Retinal pigment epithelial cell (primary cell): ENCODE data around the gene TBC1D1.

Source experiments
- DNase-seq: peaks from one replicate; pipeline ENCODE4 v3.0.0-alpha.2; 2010; ENCODE audit warnings: low read depth
- H3K4me3 ChIP-seq: 2 replicates; pipeline ENCODE4 v1.5.1; 2011; ENCODE audit warnings: mild to moderate bottlenecking, low read length, control low read depth, moderate library complexity
- CTCF ChIP-seq: conservative IDR thresholded peaks from 2 replicates; pipeline ENCODE4 v1.5.1; 2011; ENCODE audit warnings: low read depth, low read length, control low read depth, inconsistent platforms

TBC1D1 gene

GRCh38 chr4:38084877-38085711 is 194.2 kb downstream of the TBC1D1 start:
- DNase-seq: no peak
- TF ChIP-seq CTCF: no peak

GRCh38 chr4:38085751-38086150 is 194.9 kb downstream of the TBC1D1 start:
- TF ChIP-seq CTCF: no peak
- no peak overlapping the region for H3K4me3 ChIP-seq
- DNase-seq: no peak

More at GRCh38 chr4:38084877-38085711, 194.2 kb downstream of the TBC1D1 start:
- H3K4me3 ChIP-seq: no peak overlapping the region

GRCh38 chr4:38086151-38086848 is 195.4 kb downstream of the TBC1D1 start:
- TF ChIP-seq CTCF: no peak
- DNase-seq: no peak
- H3K4me3 ChIP-seq: no peak overlapping the region

GRCh38 chr4:38086849-38087226 is 196.0 kb downstream of the TBC1D1 start:
- DNase-seq: no peak
- no peak for TF ChIP-seq CTCF

GRCh38 chr4:38088321-38088720 is 197.4 kb downstream of the TBC1D1 start:
- no peak for TF ChIP-seq CTCF
- H3K4me3 ChIP-seq: no peak overlapping the region
- no peak for DNase-seq

More at GRCh38 chr4:38086849-38087226, 196.0 kb downstream of the TBC1D1 start:
- H3K4me3 ChIP-seq: no peak overlapping the region

- no peak for TF ChIP-seq CTCF
- no peak for DNase-seq
- H3K4me3 ChIP-seq: no peak overlapping the region
Observed at GRCh38 chr4:38089961-38090360, 199.1 kb downstream of the TBC1D1 start.
